HepG2 (cell line): ENCODE data around the gene DHX16. TPM values are rescaled to one million over a fixed set of nuclear protein-coding genes. Genes with fewer than 3 reads are reported as not detected.
A peak's percentile ranks its signal among the peaks of the same experiment; 100 is the strongest.

ENCODE experiments used
- ATAD3A ChIP-seq: sonication (generic); formaldehyde crosslinking; IDR thresholded peaks from 2 replicates; pipeline ENCODE4 v1.4.0; 2020; ENCODE audit warnings: missing genetic modification reagents
- HNF1A ChIP-seq, 2 experiments: sonication (generic) in 1 of 2; formaldehyde crosslinking in 1 of 2; IDR thresholded peaks; 2 replicates each; pipeline versions ENCODE4 v1.4.0 to v1.6.1; 2016 to 2020; ENCODE audit warnings: borderline replicate concordance in 1 of 2, low read depth in 1 of 2, mild to moderate bottlenecking in 1 of 2, missing genetic modification reagents in 1 of 2
- KDM4B ChIP-seq: sonication (generic); formaldehyde crosslinking; IDR thresholded peaks from 2 replicates; pipeline ENCODE4 v1.4.0; 2020; ENCODE audit warnings: missing genetic modification reagents
- MBNL3 ChIP-seq: fragments of 250-450 bp; sonication (Bioruptor Pico); conservative IDR thresholded peaks from 2 replicates; pipeline ENCODE4 v1.8.0; 2022; ENCODE audit warnings: mild to moderate bottlenecking, inconsistent platforms
- POGK ChIP-seq: sonication (generic); formaldehyde crosslinking; conservative IDR thresholded peaks from 2 replicates; pipeline ENCODE4 v1.8.0; 2022; ENCODE audit warnings: mild to moderate bottlenecking, moderate library complexity, missing genetic modification reagents
- RCOR2 ChIP-seq: IDR thresholded peaks from 2 replicates; pipeline ENCODE4 v1.6.1; 2016; ENCODE audit warnings: missing biosample characterization, missing genetic modification reagents
- SRY ChIP-seq: sonication (generic); formaldehyde crosslinking; IDR thresholded peaks from 2 replicates; pipeline ENCODE4 v1.8.0; 2022; ENCODE audit warnings: mild to moderate bottlenecking, missing genetic modification reagents
- ZEB1 ChIP-seq: IDR thresholded peaks from 2 replicates; pipeline ENCODE4 v1.6.1; 2012; ENCODE audit warnings: mild to moderate bottlenecking, low read depth, inconsistent platforms; ENCODE audit not compliant: insufficient replicate concordance
- ZNF121 ChIP-seq: sonication (generic); formaldehyde crosslinking; IDR thresholded peaks from 2 replicates; pipeline ENCODE4 v1.5.0; 2020; ENCODE audit warnings: mild to moderate bottlenecking, missing genetic modification reagents
- ZNF335 ChIP-seq: sonication (generic); formaldehyde crosslinking; IDR thresholded peaks from 2 replicates; pipeline ENCODE4 v1.4.0; 2020; ENCODE audit warnings: missing genetic modification reagents
- ZNF788 ChIP-seq: sonication (generic); formaldehyde crosslinking; IDR thresholded peaks from 2 replicates; pipeline ENCODE4 v1.5.0; 2020; ENCODE audit warnings: mild to moderate bottlenecking, missing genetic modification reagents, borderline replicate concordance
- polyA plus RNA-seq, 8 experiments: library from polyadenylated mRNA; depleted of rRNA in 3 of 8; stranded (reverse) in 7 of 8; unstranded in 1 of 8; fragments of >200 nt; fragmentation: Illumina TruSeq in 4 of 8; extraction: Trizol in 4 of 8; gene quantifications; 2 replicates each; pipeline versions ENCODE4 v1.2.1 to v1.2.3, GENCODE V29; 2011 to 2016; ENCODE audit warnings: low read depth in 4 of 8, missing spikeins in 1 of 8, mixed read lengths in 1 of 8; ENCODE audit not compliant: insufficient read depth in 1 of 8
- total RNA-seq, 5 experiments: library from RNA; depleted of rRNA; stranded (reverse); fragments of >200 nt; fragmentation: Illumina TruSeq; extraction: Trizol; gene quantifications; 2 replicates each; pipeline ENCODE4 v1.2.3, GENCODE V29; 2016; ENCODE audit warnings: low read depth in 1 of 5
- TF ChIP-seq, protein P1 (sequence below): sonication (generic); formaldehyde crosslinking; IDR thresholded peaks from 2 replicates; pipeline ENCODE4 v1.8.1; 2023; ENCODE audit warnings: missing genetic modification reagents, mild to moderate bottlenecking, borderline replicate concordance
- TF ChIP-seq, protein P2 (sequence below): sonication (generic); formaldehyde crosslinking; IDR thresholded peaks from 2 replicates; pipeline ENCODE4 v1.5.1; 2020; ENCODE audit warnings: missing genetic modification reagents, mild to moderate bottlenecking, borderline replicate concordance

DHX16 gene
- total and polyA plus RNA-seq, 2 of the 13 experiments (the other 11 are each of a cell fraction or from before 2014, with no cell fraction given) = 57.0 to 58.5 TPM

- TF ChIP-seq HNF1A (IDR thresholded peaks at IDR 0.05; ENCODE audit: low read depth) (no peak), HNF1A (CRISPR knock-in tag; IDR thresholded peaks at IDR 0.05; ENCODE audit: borderline replicate concordance) (0 out of 2 replicates have a peak, but pooled peaks have one; percentile 4), ATAD3A (no peak), ZNF121 (CRISPR knock-in tag) (no peak), RCOR2 (no peak), ZNF788 (CRISPR knock-in tag) (peak; percentile 84; the same call in 1 of the 2 replicates), KDM4B (CRISPR knock-in tag) (peak; percentile 63; the same call in 1 of the 2 replicates), ZNF335 (CRISPR knock-in tag) (0 out of 2 replicates have a peak, but pooled peaks have one; percentile 12), ZEB1 (no peak), POGK (CRISPR knock-in tag) (no peak), MBNL3 (CRISPR knock-in tag) (no peak), SRY (CRISPR knock-in tag) (peak; percentile 41; the same call in 1 of the 2 replicates)
- TF ChIP-seq, protein P1, sequence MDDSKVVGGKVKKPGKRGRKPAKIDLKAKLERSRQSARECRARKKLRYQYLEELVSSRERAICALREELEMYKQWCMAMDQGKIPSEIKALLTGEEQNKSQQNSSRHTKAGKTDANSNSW (CRISPR knock-in tag) = no peak
- TF ChIP-seq, protein P2, sequence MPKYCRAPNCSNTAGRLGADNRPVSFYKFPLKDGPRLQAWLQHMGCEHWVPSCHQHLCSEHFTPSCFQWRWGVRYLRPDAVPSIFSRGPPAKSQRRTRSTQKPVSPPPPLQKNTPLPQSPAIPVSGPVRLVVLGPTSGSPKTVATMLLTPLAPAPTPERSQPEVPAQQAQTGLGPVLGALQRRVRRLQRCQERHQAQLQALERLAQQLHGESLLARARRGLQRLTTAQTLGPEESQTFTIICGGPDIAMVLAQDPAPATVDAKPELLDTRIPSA (CRISPR knock-in tag) = no peak
Observed at GRCh38 chr6:30719791-30720737, 47.3 kb upstream of the DHX16 start, which contains the start of gene TUBB (continued).
